Urinary bladder (tissue), 4 donors: ENCODE measurements around the gene PLEKHA7. TPM values are rescaled to one million over a fixed set of nuclear protein-coding genes. Genes with fewer than 3 reads are reported as not detected.

Source experiments
- DNase-seq: peaks from one replicate; pipeline ENCODE4 v3.0.0-alpha.2; 2015; ENCODE audit errors: extremely low spot score
- H3K27ac ChIP-seq: one replicate; pipeline ENCODE4 v1.5.1; 2013; ENCODE audit warnings: low read depth, mild to moderate bottlenecking, moderate library complexity
- H3K36me3 ChIP-seq: one replicate; pipeline ENCODE4 v1.6.1; 2013; ENCODE audit warnings: mild to moderate bottlenecking, moderate library complexity; ENCODE audit not compliant: insufficient read depth
- H3K4me1 ChIP-seq: one replicate; pipeline ENCODE4 v1.6.1; 2013; ENCODE audit warnings: mild to moderate bottlenecking, moderate library complexity; ENCODE audit not compliant: insufficient read depth
- H3K4me3 ChIP-seq: one replicate; pipeline ENCODE4 v1.5.1; 2013; ENCODE audit warnings: low read depth, low read length
- WGBS: extraction: QIAGEN DNeasy Blood & Tissue Kit; methylation state at CpG from one replicate; pipeline ENCODE4 v1.1.7; 2013; 5-methylcytosine and 5-hydroxymethylcytosine counted together
- polyA plus RNA-seq: library from polyadenylated mRNA; stranded (reverse); fragments of 200-250 nt; gene quantifications from one replicate; pipeline ENCODE4 v1.2.3, GENCODE V29; 2013
- total RNA-seq: library from RNA; depleted of rRNA; stranded (reverse); fragments of >200 nt; gene quantifications from one replicate; pipeline ENCODE4 v1.2.3, GENCODE V29; 2014
- donor health status: healthy with polysubstance abuse.
- donor health status: healthy.

The PLEKHA7 gene
- total and polyA plus RNA-seq, 2 donors: 8.1 to 8.3 TPM

- H3K36me3 ChIP-seq: no peaks in the 10 kb centered on the region
- 89% methylated on average over 4 of the region's 4 CpGs for WGBS
- no peak overlapping the region for H3K27ac ChIP-seq
- no peak overlapping the region for H3K4me3 ChIP-seq
- no peak for DNase-seq
- no peaks in the 10 kb centered on the region for H3K4me1 ChIP-seq
Measured at GRCh38 chr11:16854979-16855378, 159.2 kb downstream of the PLEKHA7 start.

GRCh38 chr11:16853859-16854258, 160.4 kb downstream of the PLEKHA7 start:
- DNase-seq: no peak

GRCh38 chr11:16853266-16853665, 160.9 kb downstream of the PLEKHA7 start:
- no peak overlapping the region for H3K27ac ChIP-seq

More at GRCh38 chr11:16853859-16854258, 160.4 kb downstream of the PLEKHA7 start:
- no peak overlapping the region for H3K4me3 ChIP-seq
- WGBS: 75% methylated on average over 2 of the region's 2 CpGs
- no peaks in the 10 kb centered on the region for H3K36me3 ChIP-seq
- H3K4me1 ChIP-seq: no peaks in the 10 kb centered on the region
- H3K27ac ChIP-seq: no peak overlapping the region

DNA sequence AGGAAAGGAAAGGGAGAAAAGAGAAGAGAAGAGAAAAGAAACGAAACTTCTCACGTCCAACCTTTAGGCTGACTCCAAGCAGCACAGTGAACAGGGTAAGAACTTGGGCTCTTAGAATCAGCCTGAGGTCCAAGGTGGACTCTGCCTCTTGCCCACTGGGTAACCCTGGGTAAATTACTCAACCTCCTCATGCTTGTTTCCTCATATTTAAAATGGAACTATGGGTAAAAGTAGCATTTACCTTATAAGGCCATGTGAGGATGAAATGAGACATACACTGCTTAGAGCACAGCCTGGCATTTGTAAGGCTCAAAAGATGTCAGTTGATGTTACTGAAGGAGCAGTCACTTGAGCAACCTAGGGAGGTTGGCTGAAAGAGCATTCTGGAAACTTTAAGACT, 167.9 kb downstream of the PLEKHA7 start:
- Histone ChIP-seq H3K4me1 (no peaks in the 10 kb centered on the region), H3K4me3 (no peak overlapping the region), H3K36me3 (no peaks in the 10 kb centered on the region), H3K27ac (no peak overlapping the region)
- no peak for DNase-seq
- WGBS: 98% methylated on average over 2 of the region's 2 CpGs

More at GRCh38 chr11:16853266-16853665, 160.9 kb downstream of the PLEKHA7 start:
- Histone ChIP-seq H3K4me3 (no peak overlapping the region), H3K36me3 (no peaks in the 10 kb centered on the region), H3K4me1 (no peaks in the 10 kb centered on the region)
- 81% methylated on average over 1 of the region's 1 CpG for WGBS
- no peak for DNase-seq

DNA sequence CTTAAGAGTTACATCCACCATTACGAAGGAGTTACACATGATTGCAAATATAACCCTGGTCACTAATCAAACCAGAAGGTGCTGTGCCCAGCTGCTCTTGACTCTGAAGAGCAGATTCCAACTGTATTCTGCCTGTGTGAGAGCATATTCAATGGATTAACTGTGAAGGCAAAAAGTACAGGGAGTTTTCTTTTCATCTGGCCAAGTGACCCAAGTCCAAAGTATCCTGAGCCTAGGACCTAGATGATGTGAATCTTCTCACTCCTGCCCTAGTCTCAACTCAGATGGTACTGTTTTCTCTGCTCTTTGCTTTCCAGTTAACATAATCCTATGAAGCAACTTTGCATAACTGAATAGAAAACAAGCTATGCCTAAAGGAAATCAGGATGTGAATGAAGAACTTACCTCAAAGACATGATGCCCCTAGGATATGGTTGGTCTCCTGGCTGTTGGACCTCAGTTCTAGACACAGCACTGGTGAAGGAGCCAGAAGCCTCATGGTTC, 169.9 kb downstream of the PLEKHA7 start:
- Histone ChIP-seq H3K4me1 (no peaks in the 10 kb centered on the region), H3K27ac (no peak overlapping the region), H3K4me3 (no peak overlapping the region), H3K36me3 (no peaks in the 10 kb centered on the region)
- WGBS: 97% methylated on average over 1 of the region's 1 CpG
- DNase-seq: no peak

DNA sequence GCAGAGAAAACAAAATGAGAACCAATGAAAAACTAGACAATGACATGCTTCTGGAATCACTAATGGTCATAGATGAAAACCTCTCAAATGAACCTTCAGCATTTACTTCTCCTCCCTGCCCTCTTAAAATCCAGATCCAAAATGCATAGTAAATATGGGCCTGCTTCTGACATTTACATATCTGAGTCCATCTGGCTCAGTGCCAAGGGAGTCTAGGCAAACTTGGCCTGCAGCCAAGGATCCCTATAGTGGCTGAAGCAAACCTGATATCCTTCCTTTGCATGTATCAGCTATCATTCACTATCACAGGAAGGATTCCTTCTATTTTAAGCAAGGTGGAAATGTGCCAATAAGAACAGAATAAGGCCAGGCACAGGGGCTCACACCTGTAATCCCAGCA, 170.9 kb downstream of the PLEKHA7 start:
- no peaks in the 10 kb centered on the region for H3K36me3 ChIP-seq
- DNase-seq: no peak
- no peak overlapping the region for H3K27ac ChIP-seq
- no peak overlapping the region for H3K4me3 ChIP-seq
- no peaks in the 10 kb centered on the region for H3K4me1 ChIP-seq

DNA sequence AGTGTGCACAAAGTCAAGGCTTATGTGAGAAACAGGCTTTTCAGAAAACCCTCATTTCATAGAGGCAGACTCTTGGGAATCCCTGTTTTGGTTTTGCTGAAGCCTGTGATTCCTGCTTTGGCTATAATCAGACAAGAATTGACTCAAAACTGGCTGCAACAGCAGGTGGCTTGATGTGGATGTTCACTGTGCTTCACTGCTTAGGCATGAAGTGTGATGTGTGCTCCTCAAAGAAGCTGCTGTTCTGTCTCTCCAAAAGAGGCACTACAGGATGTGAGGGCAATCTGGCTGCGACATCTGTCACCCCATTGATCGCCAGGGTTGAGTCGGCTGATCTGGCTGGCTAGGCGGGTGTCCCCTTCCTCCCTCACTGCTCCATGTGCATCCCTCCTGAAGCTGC, 172.2 kb downstream of the PLEKHA7 start:
- H3K4me3 ChIP-seq: no peak overlapping the region
- H3K4me1 ChIP-seq: no peaks in the 10 kb centered on the region
- H3K36me3 ChIP-seq: no peaks in the 10 kb centered on the region
- DNase-seq: no peak
- WGBS: 93% methylated on average over 4 of the region's 4 CpGs
- H3K27ac ChIP-seq: no peak overlapping the region

DNA sequence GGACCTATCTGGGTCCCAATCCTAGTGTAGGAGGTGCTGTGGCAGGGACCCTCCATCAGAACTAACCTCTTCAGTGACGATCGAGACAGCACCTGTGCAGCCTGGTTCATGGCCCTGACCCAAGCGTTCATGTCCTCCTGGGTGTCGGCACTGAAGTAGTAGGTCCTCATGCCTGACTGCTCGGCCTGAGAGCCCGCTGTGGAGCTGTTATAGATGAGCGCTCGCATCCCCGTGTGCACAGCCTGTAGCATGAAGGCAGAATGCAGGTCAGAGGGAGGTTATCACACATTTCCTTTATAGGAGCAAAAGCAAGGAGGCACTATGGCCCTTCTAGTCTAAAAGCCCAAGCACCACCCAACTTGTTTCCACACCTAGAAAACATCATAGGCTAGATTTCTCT, 172.7 kb downstream of the PLEKHA7 start:
- Histone ChIP-seq H3K4me1 (no peaks in the 10 kb centered on the region), H3K4me3 (no peak overlapping the region), H3K36me3 (no peaks in the 10 kb centered on the region), H3K27ac (no peak overlapping the region)
- DNase-seq: no peak
- 96% methylated on average over 9 of the region's 9 CpGs for WGBS

DNA sequence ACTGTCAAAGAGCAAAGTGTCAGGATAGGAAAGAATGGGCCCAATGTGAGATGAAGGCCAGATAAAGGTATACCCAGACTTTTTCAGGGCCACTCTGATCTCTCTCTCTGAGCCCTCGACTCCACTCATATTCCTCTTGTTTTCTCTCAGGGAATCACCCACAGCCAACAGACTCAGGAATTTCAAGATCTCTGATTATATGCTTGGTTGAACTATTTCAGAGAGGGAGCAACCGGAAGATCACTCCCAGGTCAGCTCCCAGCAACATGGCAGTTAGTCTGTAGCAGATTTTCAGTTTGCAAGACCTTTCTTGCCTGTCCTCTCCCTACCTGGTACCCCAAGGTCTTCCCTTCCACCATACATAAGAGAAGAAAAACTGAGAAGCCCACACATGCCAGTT, 173.3 kb downstream of the PLEKHA7 start:
- no peak for DNase-seq
- WGBS: 94% methylated on average over 2 of the region's 2 CpGs

DNA sequence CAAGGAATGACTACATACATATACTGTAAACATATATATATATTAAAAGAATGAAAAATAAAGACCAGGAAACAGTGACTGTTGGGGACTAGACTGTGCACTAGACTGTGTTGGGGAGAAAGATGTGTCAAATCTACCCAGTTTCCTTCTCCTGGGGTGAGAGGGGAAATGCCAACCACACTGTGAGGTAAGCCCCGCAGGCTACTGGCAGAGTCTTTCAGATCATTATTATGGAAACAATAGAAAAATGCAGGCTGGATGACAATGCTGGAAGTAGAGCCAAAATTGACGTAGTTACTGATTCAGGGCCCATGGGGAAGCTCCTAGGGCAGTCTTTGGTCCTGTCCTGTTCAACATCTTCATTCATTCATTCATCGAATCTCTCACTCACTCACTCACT, 174.4 kb downstream of the PLEKHA7 start:
- Histone ChIP-seq H3K27ac (no peak overlapping the region), H3K4me3 (no peak overlapping the region), H3K36me3 (no peaks in the 10 kb centered on the region), H3K4me1 (no peaks in the 10 kb centered on the region)
- no peak for DNase-seq
- 87% methylated on average over 3 of the region's 3 CpGs for WGBS

More for the DNA sequence above, 173.3 kb downstream of the PLEKHA7 start:
- Histone ChIP-seq H3K4me1 (no peaks in the 10 kb centered on the region), H3K4me3 (no peak overlapping the region), H3K27ac (no peak overlapping the region), H3K36me3 (no peaks in the 10 kb centered on the region)

DNA sequence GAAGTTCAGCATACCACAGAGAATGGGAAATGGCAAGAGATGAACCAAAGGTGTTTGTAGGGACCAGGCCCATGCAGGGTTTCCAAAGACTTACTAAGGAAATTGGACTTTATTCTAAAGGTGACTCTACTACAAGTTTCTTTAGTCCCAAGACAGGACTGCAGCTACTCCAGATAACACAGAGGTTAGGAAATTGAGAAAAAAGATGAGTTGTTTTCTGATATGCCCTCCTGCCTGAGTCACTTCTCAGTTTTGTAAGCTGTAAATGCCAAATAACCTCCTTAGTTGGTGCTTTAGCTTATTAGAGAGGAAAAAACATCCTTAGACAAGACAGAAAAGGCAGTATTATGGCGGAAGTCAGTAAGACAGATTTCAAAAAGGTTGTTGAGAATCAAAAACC, 179.8 kb downstream of the PLEKHA7 start:
- no peak for DNase-seq
- 99% methylated on average over 1 of the region's 1 CpG for WGBS
- Histone ChIP-seq H3K27ac (no peak overlapping the region), H3K36me3 (no peaks in the 10 kb centered on the region), H3K4me1 (no peaks in the 10 kb centered on the region), H3K4me3 (no peak overlapping the region)

DNA sequence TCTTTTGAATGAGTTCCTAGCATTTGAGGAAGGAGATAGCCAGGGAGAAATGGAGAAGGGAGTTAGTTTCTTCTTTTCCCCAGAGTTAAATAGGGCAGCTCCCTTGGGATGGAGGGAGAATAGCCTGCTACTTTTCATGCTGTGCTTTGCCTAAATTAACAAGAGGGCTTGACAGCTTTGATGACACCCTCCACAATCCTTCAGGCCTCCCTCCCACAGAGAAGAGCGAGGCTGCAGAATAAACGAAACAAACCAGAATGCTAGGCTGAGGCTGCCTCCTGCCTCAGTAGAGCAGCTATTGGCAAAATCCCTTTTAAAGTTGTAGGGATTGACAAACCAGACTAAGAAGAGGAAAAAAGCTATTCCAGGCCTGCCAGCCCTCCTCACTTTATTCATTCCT, 181.2 kb downstream of the PLEKHA7 start:
- no peak for DNase-seq
- Histone ChIP-seq H3K36me3 (no peaks in the 10 kb centered on the region), H3K4me3 (no peak overlapping the region), H3K27ac (no peak overlapping the region), H3K4me1 (no peaks in the 10 kb centered on the region)
- WGBS: 83% methylated on average over 2 of the region's 2 CpGs

DNA sequence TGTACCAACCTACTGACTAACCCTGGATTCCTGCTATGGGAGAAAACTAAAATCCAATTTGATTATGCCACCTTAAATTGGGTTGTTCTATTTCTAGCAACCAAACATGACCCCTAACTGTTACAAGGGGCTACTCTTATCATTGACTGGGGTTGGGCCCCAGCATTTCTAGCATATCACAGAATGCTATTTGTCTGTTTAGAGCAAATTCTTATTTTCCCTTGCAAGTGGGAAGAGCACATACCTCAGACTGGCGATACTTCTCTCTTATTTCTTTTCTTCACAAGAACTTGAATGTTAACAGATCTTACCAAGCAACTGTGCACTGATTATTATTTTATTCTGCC, 182.0 kb downstream of the PLEKHA7 start:
- no peaks in the 10 kb centered on the region for H3K4me1 ChIP-seq
- 93% methylated on average over 1 of the region's 1 CpG for WGBS
- no peak for DNase-seq
- H3K36me3 ChIP-seq: no peaks in the 10 kb centered on the region
- no peak overlapping the region for H3K4me3 ChIP-seq
- H3K27ac ChIP-seq: no peak overlapping the region

DNA sequence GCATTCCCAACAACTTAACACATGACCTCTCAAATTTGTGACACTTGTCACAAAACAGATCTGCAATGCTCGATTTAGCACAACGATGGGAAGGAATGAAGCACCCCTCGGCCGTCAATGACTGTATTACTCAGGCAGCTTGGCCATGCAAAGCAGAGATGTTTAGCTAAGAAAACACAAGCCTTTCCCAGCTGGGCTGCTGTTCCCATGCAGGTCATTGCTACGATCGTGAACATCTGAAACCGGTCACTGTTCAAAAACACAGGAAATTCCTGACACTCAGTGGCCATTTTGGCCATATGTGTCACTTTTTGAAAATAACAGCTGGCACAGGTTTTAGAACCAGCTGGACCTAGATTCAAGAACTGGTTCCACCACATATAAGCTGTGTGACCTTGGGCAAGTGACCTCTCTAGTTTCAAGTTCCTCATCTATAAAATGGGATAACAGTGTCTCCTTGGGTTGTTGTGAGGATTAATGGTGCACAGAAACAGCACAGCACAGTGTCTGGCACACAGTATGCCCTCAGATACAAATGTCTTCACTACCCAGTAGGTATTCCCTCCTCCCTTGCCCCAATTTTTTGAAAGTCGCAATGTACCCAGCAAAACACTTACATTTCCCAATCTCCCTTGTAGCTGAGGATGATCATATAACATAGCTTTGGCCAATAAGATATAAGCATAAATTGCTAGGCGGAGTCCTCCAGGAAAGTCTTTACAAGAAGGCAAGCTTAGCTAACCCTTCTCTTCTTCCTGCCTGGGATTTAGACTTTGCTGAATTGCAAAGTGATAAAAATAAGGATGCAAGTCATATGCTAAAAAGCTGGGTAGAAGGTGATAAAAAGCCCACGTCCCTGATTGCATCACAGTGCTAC, 182.7 kb downstream of the PLEKHA7 start:
- DNase-seq: no peak
- WGBS: 59% methylated on average over 10 of the region's 10 CpGs
- Histone ChIP-seq H3K27ac (no peak overlapping the region), H3K4me1 (no peaks in the 10 kb centered on the region), H3K36me3 (no peaks in the 10 kb centered on the region), H3K4me3 (no peak overlapping the region)
